GM23338 (cell line): Measurements from ENCODE around the gene PTPN9. TPM values are rescaled to one million over a fixed set of nuclear protein-coding genes. Genes with fewer than 3 reads are reported as not detected.
"Not testable (repeated sequence)": the region's sequence is repeated elsewhere in the genome, so short reads cannot be mapped to it uniquely, and the experiment has no call there.

Experiments used
- ATAC-seq: fragments of 200-7000 bp; cut with Tn5 transposase; 3 replicates; pipeline ENCODE4 v1.9.1; 2020
- DNase-seq: peaks from one replicate; pipeline ENCODE4 v3.0.0-alpha.2; 2015; ENCODE audit warnings: low spot score
- H2AFZ ChIP-seq: fragments of 200-600 bp; sonication (generic); 2 replicates; pipeline ENCODE4 v1.8.0; 2016; ENCODE audit warnings: antibody characterized with exemption, mild to moderate bottlenecking, moderate library complexity
- H3F3A ChIP-seq: fragments of 200-600 bp; sonication (generic); replicated peaks from 2 replicates; pipeline ENCODE4 v1.8.0; 2017; ENCODE audit warnings: antibody characterized with exemption, mixed run types, low read depth
- H3K27ac ChIP-seq: fragments of 200-600 bp; sonication (generic); 2 replicates; pipeline ENCODE4 v1.6.1; 2016; ENCODE audit warnings: low read depth
- H3K27me3 ChIP-seq: fragments of 200-600 bp; sonication (generic); 2 replicates; pipeline ENCODE4 v1.8.0; 2016; ENCODE audit warnings: mild to moderate bottlenecking, mixed run types, moderate library complexity; ENCODE audit not compliant: insufficient read depth
- H3K36me3 ChIP-seq: fragments of 200-600 bp; sonication (generic); 2 replicates; pipeline ENCODE4 v1.8.0; 2016; ENCODE audit warnings: mild to moderate bottlenecking; ENCODE audit not compliant: insufficient read depth
- H3K4me1 ChIP-seq: fragments of 200-600 bp; sonication (generic); 2 replicates; pipeline ENCODE4 v1.8.0; 2016; ENCODE audit warnings: mild to moderate bottlenecking, moderate library complexity; ENCODE audit not compliant: insufficient read depth
- H3K4me2 ChIP-seq: fragments of 200-600 bp; sonication (generic); 2 replicates; pipeline ENCODE4 v1.7.1; 2017; ENCODE audit warnings: mixed run types
- H3K4me3 ChIP-seq: fragments of 200-600 bp; sonication (generic); 2 replicates; pipeline ENCODE4 v1.6.1; 2016; ENCODE audit warnings: mixed run types
- H3K79me2 ChIP-seq: fragments of 200-600 bp; sonication (generic); replicated peaks from 2 replicates; pipeline ENCODE4 v1.8.0; 2017; ENCODE audit warnings: mild to moderate bottlenecking; ENCODE audit not compliant: insufficient read depth
- H3K9me2 ChIP-seq: fragments of 200-600 bp; sonication (generic); 2 replicates; pipeline ENCODE4 v1.8.0; 2017; ENCODE audit not compliant: insufficient read depth
- H4K20me1 ChIP-seq: fragments of 200-600 bp; sonication (generic); replicated peaks from 2 replicates; pipeline ENCODE4 v1.8.0; 2017; ENCODE audit warnings: mild to moderate bottlenecking; ENCODE audit not compliant: insufficient read depth
- H3K27ac Mint-ChIP-seq: 2 replicates; pipeline ENCODE4 v1.8.0; 2020; ENCODE audit warnings: inconsistent platforms, mild to moderate bottlenecking, moderate library complexity, mixed read lengths
- H3K27me3 Mint-ChIP-seq: 3 replicates; pipeline ENCODE4 v1.8.0; 2022; ENCODE audit warnings: low read depth, mild to moderate bottlenecking, moderate library complexity, mixed read lengths, inconsistent platforms; ENCODE audit not compliant: insufficient read depth, poor library complexity
- H3K36me3 Mint-ChIP-seq: 3 replicates; pipeline ENCODE4 v1.8.0; 2021; ENCODE audit warnings: low read depth, mild to moderate bottlenecking, inconsistent platforms, moderate library complexity, mixed read lengths
- H3K4me1 Mint-ChIP-seq: 3 replicates; pipeline ENCODE4 v1.8.0; 2020; ENCODE audit warnings: mild to moderate bottlenecking, inconsistent platforms, mixed read lengths
- H3K4me3 Mint-ChIP-seq: 3 replicates; pipeline ENCODE4 v1.8.0; 2021; ENCODE audit warnings: moderate library complexity, mild to moderate bottlenecking, inconsistent platforms, mixed read lengths
- H3K9me3 Mint-ChIP-seq: 3 replicates; pipeline ENCODE4 v1.8.0; 2020; ENCODE audit warnings: moderate library complexity, mild to moderate bottlenecking, inconsistent platforms, mixed read lengths
- REST ChIP-seq: IDR thresholded peaks from one replicate; pipeline ENCODE4 v1.6.1; 2018; ENCODE audit warnings: antibody characterized with exemption; ENCODE audit not compliant: unreplicated experiment
- ZNF331 ChIP-seq: fragments of 250-450 bp; sonication (Bioruptor Pico); IDR thresholded peaks from 2 replicates; pipeline ENCODE4 v1.5.0; 2020; ENCODE audit warnings: low read depth, mild to moderate bottlenecking, moderate library complexity
- polyA plus RNA-seq: library from polyadenylated mRNA; unstranded; fragments of >200 nt; fragmentation: Nextera tagmentation; extraction: Ambion mirVana; gene quantifications from 2 replicates; pipeline ENCODE4 v1.2.1, GENCODE V29; 2016
- total RNA-seq: library from RNA; depleted of rRNA; stranded (reverse); fragments of >200 nt; shearing (Covaris generic); gene quantifications from 2 replicates; pipeline ENCODE4 v1.2.3, GENCODE V29; 2014
- TF ChIP-seq, protein P1 (sequence below): fragments of 250-450 bp; sonication (Bioruptor Pico); IDR thresholded peaks from 2 replicates; pipeline ENCODE4 v1.5.0; 2020; ENCODE audit warnings: mild to moderate bottlenecking, moderate library complexity

PTPN9 gene
- total and polyA plus RNA-seq, 2 experiments from 2014 or later, result 12.1 to 32.7 TPM

GRCh38 chr15:75561888-75562287 lies 17.2 kb downstream of the PTPN9 start (continued):
- TF ChIP-seq REST (no peak), ZNF331 (CRISPR knock-in tag) (no peak)
- TF ChIP-seq, protein P1, sequence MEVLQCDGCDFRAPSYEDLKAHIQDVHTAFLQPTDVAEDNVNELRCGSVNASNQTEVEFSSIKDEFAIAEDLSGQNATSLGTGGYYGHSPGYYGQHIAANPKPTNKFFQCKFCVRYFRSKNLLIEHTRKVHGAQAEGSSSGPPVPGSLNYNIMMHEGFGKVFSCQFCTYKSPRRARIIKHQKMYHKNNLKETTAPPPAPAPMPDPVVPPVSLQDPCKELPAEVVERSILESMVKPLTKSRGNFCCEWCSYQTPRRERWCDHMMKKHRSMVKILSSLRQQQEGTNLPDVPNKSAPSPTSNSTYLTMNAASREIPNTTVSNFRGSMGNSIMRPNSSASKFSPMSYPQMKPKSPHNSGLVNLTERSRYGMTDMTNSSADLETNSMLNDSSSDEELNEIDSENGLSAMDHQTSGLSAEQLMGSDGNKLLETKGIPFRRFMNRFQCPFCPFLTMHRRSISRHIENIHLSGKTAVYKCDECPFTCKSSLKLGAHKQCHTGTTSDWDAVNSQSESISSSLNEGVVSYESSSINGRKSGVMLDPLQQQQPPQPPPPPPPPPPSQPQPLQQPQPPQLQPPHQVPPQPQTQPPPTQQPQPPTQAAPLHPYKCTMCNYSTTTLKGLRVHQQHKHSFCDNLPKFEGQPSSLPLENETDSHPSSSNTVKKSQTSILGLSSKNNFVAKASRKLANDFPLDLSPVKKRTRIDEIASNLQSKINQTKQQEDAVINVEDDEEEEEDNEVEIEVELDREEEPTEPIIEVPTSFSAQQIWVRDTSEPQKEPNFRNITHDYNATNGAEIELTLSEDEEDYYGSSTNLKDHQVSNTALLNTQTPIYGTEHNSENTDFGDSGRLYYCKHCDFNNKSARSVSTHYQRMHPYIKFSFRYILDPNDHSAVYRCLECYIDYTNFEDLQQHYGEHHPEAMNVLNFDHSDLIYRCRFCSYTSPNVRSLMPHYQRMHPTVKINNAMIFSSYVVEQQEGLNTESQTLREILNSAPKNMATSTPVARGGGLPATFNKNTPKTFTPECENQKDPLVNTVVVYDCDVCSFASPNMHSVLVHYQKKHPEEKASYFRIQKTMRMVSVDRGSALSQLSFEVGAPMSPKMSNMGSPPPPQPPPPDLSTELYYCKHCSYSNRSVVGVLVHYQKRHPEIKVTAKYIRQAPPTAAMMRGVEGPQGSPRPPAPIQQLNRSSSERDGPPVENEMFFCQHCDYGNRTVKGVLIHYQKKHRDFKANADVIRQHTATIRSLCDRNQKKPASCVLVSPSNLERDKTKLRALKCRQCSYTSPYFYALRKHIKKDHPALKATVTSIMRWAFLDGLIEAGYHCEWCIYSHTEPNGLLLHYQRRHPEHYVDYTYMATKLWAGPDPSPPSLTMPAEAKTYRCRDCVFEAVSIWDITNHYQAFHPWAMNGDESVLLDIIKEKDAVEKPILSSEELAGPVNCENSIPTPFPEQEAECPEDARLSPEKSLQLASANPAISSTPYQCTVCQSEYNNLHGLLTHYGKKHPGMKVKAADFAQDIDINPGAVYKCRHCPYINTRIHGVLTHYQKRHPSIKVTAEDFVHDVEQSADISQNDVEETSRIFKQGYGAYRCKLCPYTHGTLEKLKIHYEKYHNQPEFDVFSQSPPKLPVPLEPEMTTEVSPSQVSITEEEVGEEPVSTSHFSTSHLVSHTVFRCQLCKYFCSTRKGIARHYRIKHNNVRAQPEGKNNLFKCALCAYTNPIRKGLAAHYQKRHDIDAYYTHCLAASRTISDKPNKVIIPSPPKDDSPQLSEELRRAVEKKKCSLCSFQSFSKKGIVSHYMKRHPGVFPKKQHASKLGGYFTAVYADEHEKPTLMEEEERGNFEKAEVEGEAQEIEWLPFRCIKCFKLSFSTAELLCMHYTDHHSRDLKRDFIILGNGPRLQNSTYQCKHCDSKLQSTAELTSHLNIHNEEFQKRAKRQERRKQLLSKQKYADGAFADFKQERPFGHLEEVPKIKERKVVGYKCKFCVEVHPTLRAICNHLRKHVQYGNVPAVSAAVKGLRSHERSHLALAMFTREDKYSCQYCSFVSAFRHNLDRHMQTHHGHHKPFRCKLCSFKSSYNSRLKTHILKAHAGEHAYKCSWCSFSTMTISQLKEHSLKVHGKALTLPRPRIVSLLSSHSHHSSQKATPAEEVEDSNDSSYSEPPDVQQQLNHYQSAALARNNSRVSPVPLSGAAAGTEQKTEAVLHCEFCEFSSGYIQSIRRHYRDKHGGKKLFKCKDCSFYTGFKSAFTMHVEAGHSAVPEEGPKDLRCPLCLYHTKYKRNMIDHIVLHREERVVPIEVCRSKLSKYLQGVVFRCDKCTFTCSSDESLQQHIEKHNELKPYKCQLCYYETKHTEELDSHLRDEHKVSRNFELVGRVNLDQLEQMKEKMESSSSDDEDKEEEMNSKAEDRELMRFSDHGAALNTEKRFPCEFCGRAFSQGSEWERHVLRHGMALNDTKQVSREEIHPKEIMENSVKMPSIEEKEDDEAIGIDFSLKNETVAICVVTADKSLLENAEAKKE, result no peak

GRCh38 chr15:75559360-75559759 lies 19.8 kb downstream of the PTPN9 start:
- peaks cover 87% of the 10 kb centered on the region for H3K79me2 ChIP-seq
- H3K4me3 Mint-ChIP-seq, H3K4me1 ChIP-seq: not testable (repeated sequence)

GRCh38 chr15:75558955-75559354 lies 20.2 kb downstream of the PTPN9 start:
- not testable (repeated sequence) for H3K4me1 Mint-ChIP-seq, H3K4me2 ChIP-seq, H3K36me3 ChIP-seq, H3K9me3 Mint-ChIP-seq, DNase-seq, H3K4me3 ChIP-seq, H3F3A ChIP-seq, H3K4me3 Mint-ChIP-seq, H3K27ac ChIP-seq, H3K4me1 ChIP-seq, H3K27ac Mint-ChIP-seq, H3K27me3 Mint-ChIP-seq, ATAC-seq, H3K9me2 ChIP-seq, H3K27me3 ChIP-seq, H2AFZ ChIP-seq
- H3K36me3 Mint-ChIP-seq, result peaks cover 40% of the 10 kb centered on the region
- Histone ChIP-seq H4K20me1 (peaks cover 17% of the 10 kb centered on the region; the same call in 1 of the 2 replicates), H3K79me2 (peaks cover 87% of the 10 kb centered on the region)

More at GRCh38 chr15:75559360-75559759, 19.8 kb downstream of the PTPN9 start:
- not testable (repeated sequence) for H3K27me3 Mint-ChIP-seq, H3K4me1 Mint-ChIP-seq, H2AFZ ChIP-seq, H3K27ac ChIP-seq, H3K9me3 Mint-ChIP-seq, H3F3A ChIP-seq, H3K4me2 ChIP-seq, H3K27me3 ChIP-seq, H3K36me3 ChIP-seq, H3K27ac Mint-ChIP-seq, DNase-seq, H3K4me3 ChIP-seq, H3K9me2 ChIP-seq, ATAC-seq
- H4K20me1 ChIP-seq, result peaks cover 17% of the 10 kb centered on the region; the same call in 1 of the 2 replicates
- H3K36me3 Mint-ChIP-seq, result peaks cover 40% of the 10 kb centered on the region
